NCI-H2196 treated with DMSO at 0.1 percent for 48 hours (cell line): ENCODE measurements around the gene SLX1A.
"Not testable (repeated sequence)": the region's sequence is repeated elsewhere in the genome, so short reads cannot be mapped to it uniquely, and the experiment has no call there.

Experiments used
- DNase-seq: peaks from one replicate; lab custom pipeline; 2025; ENCODE audit not compliant: unreplicated experiment; lab: John Stamatoyannopoulos, UW

Gene SLX1A

DNA sequence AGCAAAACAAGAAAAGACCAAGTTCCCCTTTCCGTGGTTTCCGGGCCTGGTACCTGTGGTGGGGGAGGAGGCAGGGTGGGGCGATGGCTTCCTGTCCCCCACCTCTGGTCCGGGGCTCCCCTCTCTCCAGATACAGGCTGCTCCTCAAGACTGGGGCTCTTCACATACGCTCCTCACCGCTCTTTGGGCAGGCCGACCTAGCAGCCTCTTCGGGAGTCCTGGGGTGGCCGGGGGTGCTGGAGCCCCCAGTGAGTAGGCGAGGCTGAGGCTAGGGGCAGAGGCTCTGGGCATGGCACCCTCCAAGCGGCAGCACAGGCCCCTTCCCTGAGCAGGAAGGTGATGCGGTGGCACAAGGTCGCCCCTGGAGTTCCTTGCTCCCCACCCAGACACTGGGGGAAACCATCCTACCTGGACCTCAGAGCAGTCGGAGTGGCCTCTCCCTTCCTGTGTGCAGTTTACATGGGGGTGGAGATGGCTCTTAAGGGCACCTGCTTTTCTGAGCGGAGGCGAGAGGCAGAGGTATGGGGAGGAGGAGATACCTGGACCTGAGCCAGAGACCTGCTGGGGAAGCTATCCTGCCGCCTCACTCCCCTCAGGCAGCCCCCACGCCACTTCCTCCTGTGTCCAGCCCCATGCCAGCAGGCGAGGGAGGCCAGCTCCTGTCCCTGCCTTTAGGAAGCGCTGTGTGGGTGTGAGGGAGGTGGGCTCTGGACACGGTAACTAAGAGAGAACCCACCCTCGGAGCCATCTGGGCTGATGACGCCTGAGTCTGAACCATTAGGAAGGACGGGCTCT, 9.4 kb upstream of the SLX1A start:
- peak; percentile 46 for DNase-seq

DNA sequence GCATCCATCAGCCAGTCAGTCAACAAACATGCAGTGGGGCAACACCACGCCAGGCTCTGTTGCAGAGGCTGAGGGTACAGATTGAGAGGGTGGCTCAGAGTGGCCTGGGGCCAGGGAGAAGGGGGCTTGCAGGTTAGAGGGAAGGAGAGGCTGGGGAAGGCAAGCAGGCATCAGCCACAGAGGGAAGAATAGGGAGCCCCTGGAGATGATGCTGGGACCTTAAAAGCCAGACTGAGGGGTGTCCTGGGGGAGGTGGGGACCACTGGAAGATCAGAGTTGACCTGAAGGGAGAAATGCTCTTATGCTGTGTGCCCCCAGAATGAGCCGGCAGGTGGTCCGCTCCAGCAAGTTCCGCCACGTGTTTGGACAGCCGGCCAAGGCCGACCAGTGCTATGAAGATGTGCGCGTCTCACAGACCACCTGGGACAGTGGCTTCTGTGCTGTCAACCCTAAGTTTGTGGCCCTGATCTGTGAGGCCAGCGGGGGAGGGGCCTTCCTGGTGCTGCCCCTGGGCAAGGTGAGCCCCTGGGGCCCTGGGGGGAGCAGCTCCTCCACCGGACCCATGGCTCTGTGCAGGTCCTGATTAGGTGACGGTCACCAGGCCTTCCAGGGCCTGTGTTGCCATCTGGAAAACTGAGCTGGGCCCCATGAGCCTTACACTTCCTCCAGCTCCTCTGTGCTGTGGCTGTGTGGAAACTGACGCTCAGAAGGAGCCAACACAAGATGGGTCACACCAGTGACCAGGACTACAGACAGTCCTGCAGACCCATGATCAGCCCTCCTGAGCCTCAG, 8.6 kb upstream of the SLX1A start:
- no peak for DNase-seq

DNA sequence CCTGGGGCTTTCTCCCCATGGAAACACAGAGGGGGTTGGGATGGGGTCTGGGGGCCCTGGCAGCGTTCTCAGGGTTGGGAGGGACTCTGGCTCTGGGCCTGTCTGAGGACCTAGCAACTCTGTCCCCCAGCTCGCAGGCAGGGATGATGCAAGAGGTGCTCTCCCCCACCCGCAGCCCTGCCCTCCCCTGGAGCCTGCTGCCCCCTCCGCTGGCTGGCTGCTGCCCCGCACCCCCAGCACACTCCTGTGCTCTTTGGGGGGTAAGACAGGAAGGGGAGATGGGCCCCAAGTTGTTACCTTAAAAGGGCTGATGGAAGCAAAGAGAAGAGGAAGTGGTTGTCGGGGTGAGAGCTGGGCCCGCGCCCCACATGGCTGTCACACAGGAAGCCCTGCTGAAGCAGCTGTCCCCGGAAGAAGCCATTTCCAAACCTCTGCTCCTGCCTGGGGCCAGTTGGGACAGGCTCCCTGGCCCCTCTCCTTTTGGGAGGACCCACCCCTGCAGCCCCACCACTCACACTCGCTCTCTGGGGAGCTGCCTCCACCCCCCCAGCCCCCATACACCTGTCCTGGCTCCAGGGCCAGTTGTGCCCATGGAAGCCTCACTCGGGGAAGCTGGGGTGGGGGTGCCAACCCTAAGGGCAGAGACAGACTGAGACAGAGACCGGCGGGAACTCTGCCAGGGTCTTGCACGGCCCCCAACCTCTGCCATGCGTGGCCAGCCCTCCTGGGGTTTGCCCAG, 7.8 kb upstream of the SLX1A start:
- no peak for DNase-seq

DNA sequence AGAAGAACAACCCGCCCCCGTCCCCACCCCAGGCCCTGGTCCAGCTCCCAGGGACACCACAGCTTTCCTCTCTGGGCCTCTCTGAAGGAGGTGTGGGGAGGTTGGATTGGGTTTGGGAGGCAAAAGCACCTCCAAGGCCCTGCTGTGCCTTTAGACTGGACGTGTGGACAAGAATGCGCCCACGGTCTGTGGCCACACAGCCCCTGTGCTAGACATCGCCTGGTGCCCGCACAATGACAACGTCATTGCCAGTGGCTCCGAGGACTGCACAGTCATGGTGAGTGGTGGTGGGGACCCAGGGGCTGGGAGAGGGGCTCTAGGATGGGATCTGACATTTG, 7.3 kb upstream of the SLX1A start:
- no peak for DNase-seq

DNA sequence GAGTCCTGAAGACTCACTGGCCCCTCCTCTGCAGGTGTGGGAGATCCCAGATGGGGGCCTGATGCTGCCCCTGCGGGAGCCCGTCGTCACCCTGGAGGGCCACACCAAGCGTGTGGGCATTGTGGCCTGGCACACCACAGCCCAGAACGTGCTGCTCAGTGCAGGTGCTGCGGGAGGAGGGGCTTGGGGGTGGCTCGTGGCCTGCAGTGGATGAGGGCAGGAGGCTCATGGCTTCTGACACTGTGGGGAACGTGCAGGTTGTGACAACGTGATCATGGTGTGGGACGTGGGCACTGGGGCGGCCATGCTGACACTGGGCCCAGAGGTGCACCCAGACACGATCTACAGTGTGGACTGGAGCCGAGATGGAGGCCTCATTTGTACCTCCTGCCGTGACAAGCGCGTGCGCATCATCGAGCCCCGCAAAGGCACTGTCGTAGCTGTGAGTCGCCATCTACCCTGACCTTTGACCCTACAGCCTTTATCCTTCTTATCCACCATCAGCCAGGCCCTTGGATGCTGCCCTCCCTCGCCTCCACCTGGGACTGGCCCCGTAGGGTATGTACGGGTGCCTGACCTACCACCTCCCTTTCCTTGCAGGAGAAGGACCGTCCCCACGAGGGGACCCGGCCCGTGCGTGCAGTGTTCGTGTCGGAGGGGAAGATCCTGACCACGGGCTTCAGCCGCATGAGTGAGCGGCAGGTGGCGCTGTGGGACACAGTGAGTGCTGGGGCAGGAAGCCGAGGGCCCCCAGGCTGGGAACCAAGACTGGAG, 6.7 kb upstream of the SLX1A start:
- no peak for DNase-seq

DNA sequence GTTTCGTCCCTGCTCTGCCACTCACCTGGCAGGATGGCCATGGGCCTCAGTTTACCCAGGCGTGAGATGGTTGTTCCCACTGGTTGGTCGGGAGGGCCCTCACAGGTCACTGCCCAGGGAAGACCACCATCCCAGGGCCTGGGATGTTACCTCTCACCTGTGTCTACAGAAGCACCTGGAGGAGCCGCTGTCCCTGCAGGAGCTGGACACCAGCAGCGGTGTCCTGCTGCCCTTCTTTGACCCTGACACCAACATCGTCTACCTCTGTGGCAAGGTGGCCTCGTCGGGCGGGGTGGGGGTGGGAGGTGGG, 6.2 kb upstream of the SLX1A start:
- DNase-seq, result no peak

DNA sequence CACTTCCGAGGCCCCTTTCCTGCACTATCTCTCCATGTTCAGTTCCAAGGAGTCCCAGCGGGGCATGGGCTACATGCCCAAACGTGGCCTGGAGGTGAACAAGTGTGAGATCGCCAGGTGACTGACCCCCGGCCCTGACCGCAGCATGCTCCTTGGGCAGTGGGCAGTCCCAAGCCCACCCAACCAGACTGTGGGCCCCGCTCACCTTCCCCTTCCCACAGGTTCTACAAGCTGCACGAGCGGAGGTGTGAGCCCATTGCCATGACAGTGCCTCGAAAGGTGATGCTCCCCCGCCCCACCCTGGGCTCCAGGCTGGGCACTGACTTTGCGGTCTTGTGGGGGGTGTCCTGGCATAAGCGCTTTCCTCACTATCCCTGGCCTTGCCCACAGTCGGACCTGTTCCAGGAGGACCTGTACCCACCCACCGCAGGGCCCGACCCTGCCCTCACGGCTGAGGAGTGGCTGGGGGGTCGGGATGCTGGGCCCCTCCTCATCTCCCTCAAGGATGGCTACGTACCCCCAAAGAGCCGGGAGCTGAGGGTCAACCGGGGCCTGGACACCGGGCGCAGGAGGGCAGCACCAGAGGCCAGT, 5.6 kb upstream of the SLX1A start:
- DNase-seq, result no peak

DNA sequence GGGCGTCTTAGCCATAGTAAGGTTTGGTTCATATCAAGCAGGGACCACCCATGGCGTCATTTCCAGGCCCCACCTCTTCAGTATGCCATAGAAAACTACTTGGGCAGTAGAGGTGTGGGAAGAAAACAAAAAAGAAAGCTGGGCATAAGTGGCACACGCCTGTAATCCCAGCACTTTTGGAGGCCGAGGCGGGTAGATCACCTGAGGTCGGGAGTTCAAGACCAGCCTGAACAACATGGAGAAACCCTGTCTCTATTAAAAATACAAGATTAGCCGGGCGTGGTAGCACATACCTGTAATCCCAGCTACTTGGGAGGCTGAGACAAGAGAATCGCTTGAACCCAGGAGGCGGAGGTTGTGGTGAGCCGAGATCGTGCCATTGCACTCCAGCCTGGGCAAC, 2.5 kb upstream of the SLX1A start:
- DNase-seq, result not testable (repeated sequence)

DNA sequence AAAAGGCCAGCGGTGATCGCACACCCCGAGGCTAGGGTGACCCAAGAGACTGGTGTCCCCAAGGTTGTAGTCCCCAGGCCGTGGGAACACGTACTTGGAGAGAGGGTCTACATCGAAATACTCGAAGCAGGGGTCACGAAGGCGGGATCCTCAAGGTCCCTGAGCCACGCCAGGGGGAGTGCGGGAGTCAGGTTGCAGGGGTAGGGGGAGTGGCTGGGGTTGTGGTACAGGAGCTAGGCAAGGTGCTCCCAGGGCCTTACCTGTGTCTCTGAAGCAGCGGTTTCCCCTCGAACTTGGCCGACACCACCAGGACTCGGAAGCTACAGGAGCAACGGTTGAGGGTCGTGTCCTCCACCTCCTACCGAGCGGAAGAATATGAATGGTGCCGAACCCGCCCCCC, 577 bp upstream of the SLX1A start:
- not testable (repeated sequence) for DNase-seq

DNA sequence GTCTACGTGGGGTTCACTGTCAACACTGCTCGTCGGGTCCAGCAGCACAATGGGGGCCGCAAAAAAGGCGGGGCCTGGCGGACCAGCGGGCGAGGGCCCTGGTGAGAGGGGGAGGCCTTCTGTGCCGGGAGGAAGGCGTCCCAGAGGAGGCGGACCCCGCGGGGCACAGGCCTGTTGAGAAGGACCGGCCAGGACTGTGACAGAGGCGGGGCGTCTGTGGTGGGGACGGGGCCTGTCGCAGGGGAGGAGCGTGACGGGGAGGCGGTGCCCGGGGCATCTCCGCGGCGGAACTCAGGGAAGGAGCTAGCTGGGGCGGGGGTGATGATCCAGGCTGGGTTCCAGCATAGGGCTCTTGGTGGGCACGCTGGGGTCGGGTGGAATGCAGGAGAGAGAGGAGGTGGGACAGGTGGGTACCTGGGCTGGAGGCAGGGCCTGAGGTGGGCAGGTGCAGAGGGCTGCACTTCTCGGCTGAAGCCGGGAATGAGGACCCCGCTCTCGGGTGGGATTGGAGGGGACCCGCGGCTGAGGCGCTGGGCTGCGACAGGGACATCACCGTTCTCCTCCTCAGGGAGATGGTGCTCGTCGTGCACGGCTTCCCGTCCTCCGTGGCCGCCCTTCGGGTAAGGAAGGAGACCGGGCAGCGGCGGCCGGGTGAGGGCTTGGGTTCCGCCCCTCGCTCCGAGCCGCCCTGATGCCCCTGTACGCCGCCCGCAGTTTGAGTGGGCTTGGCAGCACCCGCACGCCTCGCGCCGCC, 674 bp downstream of the SLX1A start:
- DNase-seq, result not testable (repeated sequence)

DNA sequence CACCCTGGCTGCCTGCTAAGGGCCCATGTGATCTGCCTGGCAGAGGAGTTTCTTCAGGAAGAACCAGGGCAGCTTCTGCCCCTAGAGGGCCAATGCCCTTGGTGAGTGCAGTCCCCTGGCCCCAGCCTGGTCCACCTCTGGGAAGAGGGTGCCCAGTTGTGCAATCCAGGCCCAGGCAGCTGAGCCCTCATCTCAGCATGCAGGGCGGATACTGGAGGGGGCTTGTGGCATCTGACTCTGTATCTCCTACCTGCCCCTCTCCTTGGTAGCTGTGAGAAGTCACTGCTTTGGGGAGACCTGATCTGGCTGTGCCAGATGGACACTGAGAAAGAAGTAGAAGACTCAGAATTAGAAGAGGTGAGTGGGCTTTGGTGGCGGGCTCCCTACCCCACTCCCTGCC, 3.3 kb downstream of the SLX1A start:
- not testable (repeated sequence) for DNase-seq

DNA sequence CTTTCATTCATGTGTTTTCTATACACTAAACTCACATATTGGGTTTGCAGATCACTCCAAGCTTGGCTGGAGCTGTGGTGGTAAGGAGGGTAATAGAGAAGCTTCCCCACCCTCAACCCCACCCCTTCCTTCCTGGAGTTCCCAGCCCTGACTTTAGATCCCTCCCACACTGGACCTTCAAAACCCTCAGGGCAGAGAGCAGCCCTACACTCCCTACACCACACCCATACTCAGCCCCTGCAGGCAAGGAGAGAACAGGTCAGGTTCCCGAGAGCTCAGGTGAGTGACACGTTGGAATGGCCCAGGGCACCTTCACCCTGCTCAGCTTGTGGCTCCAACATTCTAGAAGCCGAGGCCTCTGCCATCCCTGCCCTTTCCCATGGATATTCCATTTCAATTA, 5.4 kb downstream of the SLX1A start, which contains the start of gene SULT1A3:
Gene SULT1A3 (plus strand): TSS at position 207 of the 400 bp plus-strand sequence. CDS start 1,474 bp downstream, outside the sequence.
- DNase-seq, result not testable (repeated sequence)

DNA sequence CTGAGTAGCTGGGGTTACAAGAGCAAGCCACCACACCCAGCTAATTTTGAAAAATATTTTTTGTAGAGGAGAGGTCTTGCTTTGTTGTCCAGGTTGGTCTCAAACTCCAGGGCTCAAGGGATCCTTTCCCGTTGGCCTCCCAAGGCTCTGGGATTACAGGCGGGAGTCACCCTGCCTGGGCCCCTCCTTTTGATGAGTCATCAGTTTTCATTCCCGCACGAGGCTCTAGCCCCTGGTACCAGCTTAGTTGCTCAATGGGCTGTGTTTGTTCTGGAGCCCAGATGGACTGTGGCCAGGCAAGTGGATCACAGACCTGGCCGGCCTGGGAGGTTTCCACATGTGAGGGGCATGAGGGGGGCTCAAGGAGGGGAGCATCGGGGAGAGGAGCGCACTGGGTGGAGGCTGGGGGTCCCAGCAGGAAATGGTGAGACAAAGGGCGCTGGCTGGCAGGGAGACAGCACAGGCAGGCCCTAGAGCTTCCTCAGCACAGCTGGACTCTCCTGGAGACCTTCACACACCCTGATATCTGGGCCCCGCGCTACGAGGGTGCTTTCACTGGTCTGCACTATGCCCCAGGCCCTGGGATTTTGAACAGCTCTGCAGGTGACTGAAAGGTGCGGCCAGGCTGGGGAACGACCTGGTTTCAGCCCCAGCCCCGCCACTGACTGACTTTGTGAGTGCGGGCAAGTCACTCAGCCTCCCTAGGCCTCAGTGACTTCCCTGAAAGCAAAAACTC, 6.1 kb downstream of the SLX1A start:
- DNase-seq, result not testable (repeated sequence)

DNA sequence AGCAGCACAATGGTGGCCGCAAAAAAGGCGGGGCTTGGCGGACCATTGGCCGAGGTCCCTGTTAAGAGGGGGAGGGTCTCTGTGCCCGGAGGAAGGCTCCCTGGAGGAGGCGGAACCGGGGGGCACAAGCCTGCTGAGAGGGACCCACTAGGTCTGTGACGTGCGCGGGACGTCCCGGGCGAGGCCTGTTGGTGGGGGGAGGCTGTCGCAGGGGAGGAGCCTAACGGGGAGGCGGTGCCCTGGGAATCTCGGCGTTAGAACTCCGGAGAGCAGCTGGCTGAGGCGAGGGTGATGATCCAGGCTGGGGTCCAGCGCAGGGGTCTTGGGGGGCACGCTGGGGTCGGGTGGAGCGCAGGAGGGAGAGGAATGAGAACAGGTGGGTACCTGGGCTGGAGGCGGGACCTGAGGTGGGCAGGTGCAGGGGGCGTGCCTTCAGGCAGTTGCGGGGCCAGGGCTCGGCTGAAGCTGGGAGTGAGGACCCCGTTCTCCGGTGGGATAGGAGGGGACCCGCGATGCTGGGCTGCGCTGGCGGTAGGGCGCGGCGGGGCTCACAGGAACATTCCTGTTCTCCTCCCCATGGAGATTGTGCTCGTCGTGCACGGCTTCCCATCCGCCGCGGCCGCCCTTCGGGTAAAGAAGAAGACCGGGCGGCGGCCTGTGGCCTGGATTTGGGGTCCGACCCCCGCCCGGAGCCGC, 12.0 kb downstream of the SLX1A start:
- DNase-seq, result not testable (repeated sequence)

DNA sequence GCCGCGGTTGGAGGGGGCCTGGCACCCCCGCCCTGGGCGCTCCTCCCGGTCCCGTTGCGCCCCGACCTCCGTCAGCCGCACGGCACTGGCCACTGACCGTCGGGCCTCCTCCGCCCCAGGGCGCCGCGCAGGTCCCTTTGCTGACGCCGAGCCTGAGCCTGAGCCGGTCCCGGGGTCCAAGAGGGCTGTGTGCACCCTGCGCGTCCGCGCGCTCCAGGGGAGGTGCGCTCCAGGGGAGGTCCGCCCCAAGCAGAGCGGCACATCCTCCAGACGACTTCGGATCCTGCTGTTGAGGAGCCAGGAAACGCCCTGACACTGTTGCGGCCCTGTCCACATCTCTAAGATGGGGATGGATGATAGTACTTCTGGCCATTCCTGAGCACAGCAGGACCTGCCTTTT, 12.6 kb downstream of the SLX1A start:
- DNase-seq, result not testable (repeated sequence)

DNA sequence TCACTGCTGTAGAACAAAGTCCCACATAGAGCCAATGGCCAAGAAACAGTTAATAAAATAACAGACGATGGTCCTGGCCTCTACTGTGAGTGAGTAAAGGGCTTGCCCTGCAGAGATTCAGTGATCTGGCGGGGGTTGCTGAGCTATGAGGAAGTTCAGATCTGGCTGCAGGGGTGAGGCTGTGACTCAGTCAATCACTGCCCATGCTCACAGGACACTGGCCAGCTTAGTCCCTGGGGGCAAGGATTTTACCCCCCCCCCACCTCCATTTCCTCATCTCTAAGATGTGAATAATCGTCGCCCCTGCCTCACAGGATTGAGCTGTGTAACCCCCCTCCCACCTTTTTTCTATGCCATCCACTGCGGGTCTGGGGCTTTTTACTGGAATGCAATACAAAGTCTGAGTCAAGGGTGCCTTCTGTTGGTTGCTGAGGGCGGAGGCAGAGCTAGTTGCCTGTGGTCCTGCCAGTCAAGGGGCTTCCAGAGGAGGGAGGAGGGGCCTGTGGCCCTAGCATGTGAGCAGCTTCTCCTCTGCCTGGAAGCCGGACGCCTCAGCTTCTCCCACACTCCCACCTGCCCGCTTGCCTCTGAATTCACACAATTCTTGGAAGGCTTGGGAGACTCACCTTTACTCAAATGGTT, 13.5 kb downstream of the SLX1A start:
- not testable (repeated sequence) for DNase-seq

DNA sequence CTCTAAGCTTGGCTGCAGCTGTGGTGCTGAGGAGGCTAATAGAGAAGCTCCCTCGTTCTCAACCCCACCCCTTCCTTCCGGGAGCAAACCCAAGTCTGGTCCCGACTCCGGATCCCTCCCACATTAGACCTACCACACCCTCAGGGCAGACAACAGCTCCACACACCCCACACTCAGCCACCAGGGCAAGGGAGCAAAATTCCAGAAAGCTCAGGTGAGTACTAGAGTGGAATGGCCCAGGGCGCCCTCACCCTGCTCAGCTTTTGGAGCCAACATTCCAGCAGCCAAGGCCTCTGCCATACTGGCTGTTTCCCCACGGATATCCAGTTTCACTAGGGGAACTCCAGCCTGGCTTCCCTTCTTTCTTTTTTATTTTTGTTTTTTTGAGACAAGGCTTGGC, 15.4 kb downstream of the SLX1A start:
- DNase-seq, result not testable (repeated sequence)

DNA sequence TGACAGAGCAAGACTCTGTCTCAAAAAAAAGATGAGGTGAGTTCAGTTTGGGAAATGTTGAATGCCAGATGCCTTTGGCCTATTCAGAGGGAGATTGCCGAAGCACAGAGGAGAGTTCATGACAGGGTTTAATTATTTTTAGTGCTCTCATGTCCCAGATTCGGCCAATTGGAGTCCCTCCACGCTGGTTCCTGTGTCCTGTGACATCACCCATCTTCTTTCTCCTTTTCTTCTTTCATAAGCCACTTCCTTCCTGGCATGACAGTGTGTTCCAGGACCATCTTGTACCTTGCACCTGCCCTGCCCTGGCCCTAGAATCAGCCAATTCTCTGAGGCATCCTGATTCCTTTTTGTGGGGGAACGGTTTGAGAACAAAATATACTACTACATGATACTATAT, 17.7 kb downstream of the SLX1A start:
- DNase-seq, result not testable (repeated sequence)
